AG10803 (cell line): ENCODE results near the gene ZNF587B.
"Not testable (repeated sequence)": the region's sequence is repeated elsewhere in the genome, so short reads cannot be mapped to it uniquely, and the experiment has no call there.

Experiments
- DNase-seq: peaks from one replicate; pipeline ENCODE4 v3.0.0; 2010; ENCODE audit warnings: low read depth
- H3K4me3 ChIP-seq: 2 replicates; pipeline ENCODE4 v1.5.1; 2011; ENCODE audit warnings: mild to moderate bottlenecking, low read length, control low read depth
- CTCF ChIP-seq: conservative IDR thresholded peaks from 2 replicates; pipeline ENCODE4 v1.5.1; 2011; ENCODE audit warnings: mild to moderate bottlenecking, low read length, control low read depth, inconsistent platforms

ZNF587B gene

GRCh38 chr19:57802269-57802668 lies 27.8 kb upstream of the ZNF587B start:
- TF ChIP-seq CTCF = no peak
- H3K4me3 ChIP-seq = no peak overlapping the region
- DNase-seq = no peak

GRCh38 chr19:57803265-57803593 lies 26.9 kb upstream of the ZNF587B start:
- DNase-seq = no peak
- no peak for TF ChIP-seq CTCF
- H3K4me3 ChIP-seq = peak overlapping the region; percentile 79

GRCh38 chr19:57803594-57804325 lies 26.3 kb upstream of the ZNF587B start:
- H3K4me3 ChIP-seq = peak overlapping the region; percentile 79
- TF ChIP-seq CTCF = no peak
- peak; percentile 97 for DNase-seq

GRCh38 chr19:57807541-57807940 lies 22.6 kb upstream of the ZNF587B start:
- H3K4me3 ChIP-seq = no peak overlapping the region
- DNase-seq = peak; percentile 31
- no peak for TF ChIP-seq CTCF

- not testable (repeated sequence) for H3K4me3 ChIP-seq, DNase-seq
Measured at GRCh38 chr19:57810410-57811295, 19.4 kb upstream of the ZNF587B start.

GRCh38 chr19:57812226-57812625 lies 17.9 kb upstream of the ZNF587B start:
- no peak overlapping the region for H3K4me3 ChIP-seq
- no peak for TF ChIP-seq CTCF
- no peak for DNase-seq

GRCh38 chr19:57812975-57813820 lies 16.9 kb upstream of the ZNF587B start:
- H3K4me3 ChIP-seq = peak overlapping the region; percentile 93; the same call in 1 of the 2 replicates
- not testable (repeated sequence) for DNase-seq
